Uterus (tissue), 2 donors: Measurements from ENCODE around the gene KDM2B.

Experiments used
- POLR2A ChIP-seq, 2 donors: fragments of 450-650 bp; IDR thresholded peaks; one replicate each; pipeline ENCODE4 v1.6.1; 2016; ENCODE audit warnings: antibody characterized with exemption in 2 of 2, mild to moderate bottlenecking in 1 of 2, moderate library complexity in 1 of 2
- TF ChIP-seq, protein P1 (sequence below), 4 experiments: fragments of 200-600 bp in 2 of 4; fragments of 450-650 bp in 2 of 4; sonication (generic) in 2 of 4; IDR thresholded peaks; one replicate each; pipeline ENCODE4 v1.5.1; 2016 to 2019; ENCODE audit warnings: antibody characterized with exemption in 4 of 4, mild to moderate bottlenecking in 2 of 4, moderate library complexity in 1 of 4

DNA sequence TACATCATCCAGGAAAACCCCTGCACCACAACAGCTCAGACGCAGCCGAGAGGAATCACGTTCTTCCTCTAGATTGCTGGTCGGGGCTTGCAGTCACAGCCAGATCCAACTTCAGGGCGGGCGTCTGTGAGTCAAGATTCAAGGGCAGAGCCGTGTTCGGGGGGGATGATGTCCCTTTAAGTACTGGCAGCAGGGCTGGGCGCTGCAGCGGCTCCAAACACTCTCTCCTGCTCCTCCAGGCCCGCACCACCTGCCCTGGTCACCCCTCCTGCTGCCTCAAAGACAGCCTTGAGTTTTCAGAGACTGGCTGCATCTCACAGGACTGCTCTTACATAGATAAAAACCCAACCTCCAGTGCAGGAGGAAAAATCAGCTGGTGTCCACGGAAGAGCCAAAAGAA lies 68.3 kb downstream of the KDM2B start:
- TF ChIP-seq, protein P1, sequence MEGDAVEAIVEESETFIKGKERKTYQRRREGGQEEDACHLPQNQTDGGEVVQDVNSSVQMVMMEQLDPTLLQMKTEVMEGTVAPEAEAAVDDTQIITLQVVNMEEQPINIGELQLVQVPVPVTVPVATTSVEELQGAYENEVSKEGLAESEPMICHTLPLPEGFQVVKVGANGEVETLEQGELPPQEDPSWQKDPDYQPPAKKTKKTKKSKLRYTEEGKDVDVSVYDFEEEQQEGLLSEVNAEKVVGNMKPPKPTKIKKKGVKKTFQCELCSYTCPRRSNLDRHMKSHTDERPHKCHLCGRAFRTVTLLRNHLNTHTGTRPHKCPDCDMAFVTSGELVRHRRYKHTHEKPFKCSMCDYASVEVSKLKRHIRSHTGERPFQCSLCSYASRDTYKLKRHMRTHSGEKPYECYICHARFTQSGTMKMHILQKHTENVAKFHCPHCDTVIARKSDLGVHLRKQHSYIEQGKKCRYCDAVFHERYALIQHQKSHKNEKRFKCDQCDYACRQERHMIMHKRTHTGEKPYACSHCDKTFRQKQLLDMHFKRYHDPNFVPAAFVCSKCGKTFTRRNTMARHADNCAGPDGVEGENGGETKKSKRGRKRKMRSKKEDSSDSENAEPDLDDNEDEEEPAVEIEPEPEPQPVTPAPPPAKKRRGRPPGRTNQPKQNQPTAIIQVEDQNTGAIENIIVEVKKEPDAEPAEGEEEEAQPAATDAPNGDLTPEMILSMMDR (IDR thresholded peaks at IDR 0.05): no peak
- no peak for TF ChIP-seq POLR2A (IDR thresholded peaks at IDR 0.05)
